Left hindlimb (tissue), 1 donor: ENCODE results near the gene GJA1.
"Not testable (repeated sequence)": the region's sequence is repeated elsewhere in the genome, so short reads cannot be mapped to it uniquely, and the experiment has no call there.

Source experiments
- DNase-seq: peaks from one replicate; pipeline ENCODE4 v3.0.0-alpha.2; 2018

Gene GJA1

GRCh38 chr6:121437851-121438651, 2.6 kb downstream of the GJA1 start:
- DNase-seq, result peak; percentile 60

GRCh38 chr6:121438869-121439268, 3.4 kb downstream of the GJA1 start:
- no peak for DNase-seq

- no peak for DNase-seq
These were observed 4.0 kb downstream of the GJA1 start for GRCh38 chr6:121439475-121439874.

GRCh38 chr6:121439926-121440325, 4.5 kb downstream of the GJA1 start:
- no peak for DNase-seq

DNA sequence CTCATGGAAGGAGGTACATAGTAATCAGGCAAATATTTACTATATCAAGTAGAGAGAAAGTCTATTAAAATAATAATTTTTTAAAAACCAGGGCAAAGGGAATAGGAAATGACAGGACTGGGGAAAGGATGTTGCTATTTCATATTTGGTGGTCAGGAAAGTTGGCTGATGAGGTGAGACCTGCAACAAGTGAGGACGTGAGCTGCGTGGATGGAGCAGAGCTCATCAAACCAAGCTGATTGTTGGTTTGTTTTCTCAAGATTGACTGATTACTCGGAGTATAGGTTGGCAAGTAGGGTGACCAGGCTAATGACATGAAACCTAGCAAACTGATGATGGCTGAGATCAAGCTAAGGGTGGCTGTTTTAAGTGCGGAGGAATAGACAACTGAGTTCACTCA, 6.0 kb downstream of the GJA1 start:
- DNase-seq, result no peak

DNA sequence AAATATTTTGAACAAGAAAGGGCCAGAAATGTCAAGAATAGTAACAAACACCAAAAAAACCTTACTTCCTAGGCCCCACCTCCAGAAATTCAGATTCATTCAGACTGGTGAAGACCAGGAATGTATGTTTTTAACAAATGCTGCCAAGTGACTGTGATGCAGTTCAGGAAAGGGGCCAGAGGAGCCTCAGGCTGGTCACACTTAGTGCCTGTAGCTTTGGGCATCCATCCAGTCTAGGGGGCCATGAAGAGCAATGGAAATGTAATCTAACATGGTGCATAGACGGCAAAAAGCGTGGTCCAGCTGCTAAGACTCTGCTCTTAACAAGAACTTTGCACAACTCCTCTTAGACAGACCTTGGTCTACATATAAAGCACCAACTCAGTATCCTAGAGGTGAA, 7.1 kb downstream of the GJA1 start:
- DNase-seq, result no peak

- no peak for DNase-seq
These were observed 8.6 kb downstream of the GJA1 start for GRCh38 chr6:121443971-121444541.

GRCh38 chr6:121446705-121447104, 11.3 kb downstream of the GJA1 start:
- not testable (repeated sequence) for DNase-seq

- DNase-seq, result not testable (repeated sequence)
These were observed 12.3 kb downstream of the GJA1 start for GRCh38 chr6:121447746-121448145.

DNA sequence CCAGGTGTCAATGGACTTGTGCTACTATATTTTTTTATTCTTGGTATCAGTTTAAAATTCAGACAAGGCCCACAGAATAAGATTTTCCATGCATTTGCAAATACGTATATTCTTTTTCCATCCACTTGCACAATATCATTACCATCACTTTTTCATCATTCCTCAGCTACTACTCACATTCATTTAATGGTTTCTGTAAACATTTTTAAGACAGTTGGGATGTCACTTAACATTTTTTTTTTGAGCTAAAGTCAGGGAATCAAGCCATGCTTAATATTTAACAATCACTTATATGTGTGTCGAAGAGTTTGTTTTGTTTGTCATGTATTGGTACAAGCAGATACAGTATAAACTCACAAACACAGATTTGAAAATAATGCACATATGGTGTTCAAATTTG, 13.1 kb downstream of the GJA1 start:
- DNase-seq, result not testable (repeated sequence)

DNA sequence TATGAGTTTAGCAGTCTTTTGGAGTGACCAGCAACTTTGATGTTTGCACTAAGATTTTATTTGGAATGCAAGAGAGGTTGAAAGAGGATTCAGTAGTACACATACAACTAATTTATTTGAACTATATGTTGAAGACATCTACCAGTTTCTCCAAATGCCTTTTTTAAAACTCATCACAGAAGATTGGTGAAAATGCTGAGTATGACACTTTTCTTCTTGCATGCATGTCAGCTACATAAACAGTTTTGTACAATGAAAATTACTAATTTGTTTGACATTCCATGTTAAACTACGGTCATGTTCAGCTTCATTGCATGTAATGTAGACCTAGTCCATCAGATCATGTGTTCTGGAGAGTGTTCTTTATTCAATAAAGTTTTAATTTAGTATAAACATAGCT, 13.9 kb downstream of the GJA1 start:
- no peak for DNase-seq

DNA sequence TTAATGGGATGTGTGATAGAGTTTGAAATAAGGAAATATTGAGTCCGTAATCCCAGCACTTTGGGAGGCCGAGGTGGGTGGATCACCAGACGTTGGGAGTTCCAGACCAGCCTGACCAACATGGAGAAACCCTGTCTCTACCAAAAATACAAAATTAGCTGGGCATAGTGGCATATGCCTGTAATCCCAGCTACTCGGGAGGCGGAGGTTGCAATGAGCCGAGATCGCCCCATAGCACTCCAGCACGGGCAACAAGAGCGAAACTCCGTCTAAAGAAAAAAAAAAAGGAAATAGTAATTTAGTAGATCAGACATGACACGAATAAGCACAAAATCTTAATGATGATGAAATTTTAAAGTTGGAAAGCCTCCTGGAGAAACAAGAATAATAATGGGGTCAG, 14.8 kb downstream of the GJA1 start:
- DNase-seq, result no peak

DNA sequence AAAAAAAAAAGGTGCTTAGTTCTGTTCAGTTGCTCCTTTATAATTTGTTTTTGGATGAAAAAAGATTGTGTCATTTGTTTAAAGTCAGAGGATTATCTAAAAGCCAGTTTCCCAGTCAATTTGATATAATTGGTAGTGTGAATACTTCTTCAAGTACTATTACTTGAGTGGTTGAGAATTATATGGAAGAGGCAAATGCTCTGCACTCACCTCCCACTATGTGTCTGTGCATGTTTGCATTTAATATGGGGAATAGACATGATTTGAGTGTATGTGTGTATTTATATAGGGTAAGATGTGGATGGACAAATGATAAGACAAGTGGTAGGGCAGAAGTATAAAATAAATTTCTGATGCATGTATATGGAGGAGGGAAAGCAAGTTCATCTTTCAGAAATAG, 15.8 kb downstream of the GJA1 start:
- no peak for DNase-seq

GRCh38 chr6:121453191-121453590, 17.7 kb downstream of the GJA1 start:
- no peak for DNase-seq

DNA sequence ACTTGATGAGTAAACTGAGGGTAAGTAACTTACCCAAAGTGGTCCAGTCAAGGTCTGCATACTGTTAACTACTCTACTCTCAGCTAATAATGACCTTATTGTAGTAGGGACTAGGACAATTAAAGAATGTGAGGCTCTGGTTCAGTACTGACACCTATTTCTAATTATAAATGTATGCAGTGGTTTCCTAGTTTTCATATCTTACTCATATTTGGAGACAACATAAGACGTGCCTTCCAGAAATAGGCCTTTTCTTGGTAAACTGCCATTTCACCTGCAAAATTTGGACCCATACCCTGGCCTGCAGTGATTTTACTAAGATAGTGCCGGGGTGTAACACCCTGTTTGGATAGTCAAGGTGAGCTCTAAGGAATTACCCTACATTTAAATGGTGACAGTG, 24.7 kb downstream of the GJA1 start:
- DNase-seq, result no peak

DNA sequence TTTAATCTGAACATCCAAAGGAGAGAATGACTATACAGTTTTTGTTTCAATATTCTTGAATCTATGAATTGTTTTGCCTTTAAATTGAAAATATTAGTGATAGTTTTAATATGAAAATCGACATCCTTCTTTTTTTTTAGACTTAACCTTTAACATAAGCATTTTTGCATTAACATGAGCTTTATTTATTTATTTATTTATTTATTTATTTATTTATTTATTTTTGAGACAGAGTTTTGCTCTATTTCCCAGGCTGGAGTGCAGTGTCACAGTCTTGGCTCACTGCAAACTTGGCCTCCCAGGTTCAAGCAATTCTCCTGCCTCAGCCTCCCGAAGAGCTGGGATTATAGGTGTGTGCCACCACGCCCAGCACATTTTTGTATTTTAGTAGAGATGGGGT, 27.6 kb downstream of the GJA1 start:
- no peak for DNase-seq

- DNase-seq, result no peak
These were observed 29.7 kb downstream of the GJA1 start for GRCh38 chr6:121465101-121465500.

DNA sequence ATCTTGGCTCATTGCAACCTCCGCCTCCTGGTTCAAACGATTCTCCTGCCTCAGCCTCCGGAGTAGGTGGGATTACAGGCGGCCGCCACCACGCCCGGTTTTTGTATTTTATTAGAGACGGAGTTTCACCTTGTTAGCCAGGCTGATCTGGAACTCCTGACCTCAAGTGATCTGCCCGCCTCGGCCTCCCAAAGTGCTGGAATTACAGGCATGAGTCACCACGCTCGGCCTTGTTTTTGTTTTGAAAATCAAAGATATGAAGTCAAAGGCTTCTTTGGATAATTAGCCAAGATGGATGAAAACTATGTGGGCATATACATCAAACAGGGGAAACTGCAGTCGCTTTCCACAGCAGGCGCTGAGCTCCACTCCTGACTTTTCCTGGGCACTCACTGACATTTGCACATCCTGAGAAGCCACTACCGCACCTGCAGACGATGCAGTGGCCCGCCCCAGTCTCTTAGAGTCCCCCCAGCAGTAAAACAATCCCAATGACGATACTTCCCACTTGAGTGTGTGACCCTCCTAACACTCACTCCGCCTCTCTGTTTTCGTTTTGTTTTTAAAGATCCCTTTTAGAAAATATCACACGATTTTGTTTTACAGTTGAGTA, 44.1 kb downstream of the GJA1 start:
- DNase-seq, result no peak

- DNase-seq, result no peak
These were observed 44.8 kb downstream of the GJA1 start for GRCh38 chr6:121480099-121480713.

DNA sequence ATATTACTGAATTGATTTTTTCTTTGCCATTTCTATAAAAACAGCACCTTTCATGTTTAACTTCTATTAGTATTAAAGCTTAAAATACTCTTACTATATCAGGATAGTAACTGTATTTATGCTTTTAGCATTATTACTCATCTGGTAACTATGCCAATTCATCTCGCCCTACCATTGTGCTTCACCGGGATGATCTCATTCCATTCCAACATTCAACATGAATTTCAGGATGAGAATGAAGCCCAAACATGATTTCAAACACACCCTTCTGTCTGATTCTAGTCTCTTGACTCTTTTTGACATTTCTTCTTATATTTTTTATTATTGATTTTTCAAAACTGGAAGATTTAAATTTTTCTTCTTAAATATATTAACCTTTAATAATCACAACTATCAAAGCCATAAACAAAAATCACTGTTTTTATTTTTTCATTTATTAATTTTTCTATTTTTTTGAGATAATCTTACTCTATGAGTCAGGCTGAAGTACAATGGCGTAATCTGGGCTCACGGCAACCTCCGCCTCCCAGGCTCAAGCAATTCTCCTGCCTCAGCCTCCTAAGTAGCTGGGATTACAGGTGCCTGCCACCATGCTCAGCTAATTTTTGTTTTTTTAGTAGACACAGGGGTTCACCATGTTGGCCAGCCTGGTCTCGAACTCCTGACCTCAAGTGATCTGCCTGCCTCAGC, 46.7 kb downstream of the GJA1 start:
- no peak for DNase-seq

DNA sequence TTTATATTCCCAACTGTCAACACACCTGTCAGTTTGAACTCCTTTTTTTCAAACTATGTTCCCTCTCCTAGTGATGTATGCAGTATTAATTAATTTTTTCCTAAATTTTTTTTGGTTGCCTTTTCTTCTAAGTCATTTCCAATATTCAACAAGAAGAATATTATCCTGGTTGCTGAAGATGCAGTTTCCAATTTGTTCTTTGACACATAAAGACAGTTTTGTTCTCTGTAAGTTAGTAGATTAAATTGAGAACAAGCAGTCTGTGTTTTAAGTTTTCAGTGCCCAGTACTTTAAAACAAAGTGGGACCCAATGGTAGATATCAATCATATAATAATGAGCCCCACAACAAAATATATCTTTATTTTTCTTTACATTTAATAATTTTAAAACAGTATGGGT, 47.3 kb downstream of the GJA1 start:
- DNase-seq, result no peak

GRCh38 chr6:121485359-121485811, 49.9 kb downstream of the GJA1 start:
- no peak for DNase-seq

GRCh38 chr6:121491576-121491975, 56.1 kb downstream of the GJA1 start:
- DNase-seq, result no peak
